ENCODE results near the gene LINC00305.

The LINC00305 gene

GRCh38 chr18:64111950-64112349, 36.9 kb downstream of the LINC00305 start:
- no peak for DNase-seq

DNA sequence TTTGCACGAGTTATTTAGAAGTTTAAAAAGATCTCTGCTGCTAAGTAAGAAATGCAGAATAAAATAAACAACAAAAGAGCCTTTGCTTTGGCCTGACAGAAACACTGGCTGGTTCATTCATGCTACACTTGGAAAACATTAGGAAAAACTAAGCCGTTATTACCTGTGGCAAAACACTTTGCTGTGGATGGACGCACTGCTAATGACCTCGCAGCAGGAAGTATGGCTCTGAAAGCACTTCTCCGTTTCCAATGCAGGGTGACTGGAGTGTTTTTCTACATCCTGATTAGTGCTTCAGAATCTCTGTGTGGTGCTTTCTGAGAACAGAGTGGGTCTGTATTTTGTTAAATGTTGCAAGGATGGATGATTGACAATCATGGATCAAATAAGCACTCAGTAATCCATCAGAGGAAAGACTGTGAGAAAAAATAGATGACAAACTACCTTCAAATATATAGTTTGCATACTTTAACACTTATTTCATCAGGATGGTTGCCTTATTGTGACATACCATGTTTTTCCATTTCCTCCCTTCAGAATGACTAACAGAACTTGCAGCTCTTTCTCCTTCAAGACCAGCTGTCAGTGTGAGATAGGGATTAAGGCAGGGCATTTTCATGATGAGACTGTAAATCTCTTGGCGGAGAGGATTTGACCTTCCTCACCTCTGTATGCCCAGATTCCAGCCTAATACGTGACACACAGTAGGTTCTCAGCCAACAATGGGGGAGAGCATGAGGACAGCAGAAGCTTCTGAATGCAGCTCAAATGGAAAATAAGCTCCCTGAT, 38.0 kb downstream of the LINC00305 start:
- no peak for DNase-seq

DNA sequence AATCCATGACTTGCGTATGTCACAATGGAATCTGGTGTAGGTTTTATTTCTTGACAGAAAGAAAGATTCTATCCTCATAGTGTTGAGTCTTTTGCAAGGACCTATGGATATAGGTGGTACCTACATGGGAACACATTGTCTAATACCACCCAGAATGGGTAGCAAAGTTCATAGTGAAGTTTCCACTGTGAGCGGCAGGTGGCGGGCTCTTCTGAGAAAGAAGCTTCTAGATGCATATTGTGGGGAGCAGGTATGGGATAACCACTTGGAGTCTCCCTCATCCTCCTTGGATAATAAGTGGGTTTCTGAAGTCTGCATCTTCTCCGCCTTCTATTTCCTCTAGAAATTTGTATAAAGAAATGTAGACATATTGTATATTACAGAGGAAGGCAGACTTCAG, 44.9 kb downstream of the LINC00305 start:
- no peak for DNase-seq

- DNase-seq: no peak
These were observed 48.6 kb downstream of the LINC00305 start for GRCh38 chr18:64100116-64100922.

DNA sequence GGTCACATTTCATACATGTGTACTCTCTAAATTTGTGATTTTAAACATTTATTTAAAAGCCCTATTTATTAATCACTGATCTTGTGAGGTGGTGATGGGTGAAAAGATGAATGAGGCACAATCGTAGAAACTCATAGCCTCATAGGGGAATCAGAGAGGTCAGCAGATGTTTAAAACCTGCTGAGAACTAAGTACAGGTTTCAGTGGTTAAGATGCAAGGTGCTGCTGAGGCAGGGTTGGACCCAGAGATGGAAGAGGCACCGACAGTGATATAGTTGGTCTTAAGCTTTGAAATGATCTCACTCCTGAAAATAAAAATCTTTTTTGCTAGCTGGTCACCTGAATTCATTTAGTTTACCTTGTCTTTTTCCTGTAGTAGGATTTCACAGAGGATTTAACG, 49.6 kb downstream of the LINC00305 start:
- DNase-seq: no peak

DNA sequence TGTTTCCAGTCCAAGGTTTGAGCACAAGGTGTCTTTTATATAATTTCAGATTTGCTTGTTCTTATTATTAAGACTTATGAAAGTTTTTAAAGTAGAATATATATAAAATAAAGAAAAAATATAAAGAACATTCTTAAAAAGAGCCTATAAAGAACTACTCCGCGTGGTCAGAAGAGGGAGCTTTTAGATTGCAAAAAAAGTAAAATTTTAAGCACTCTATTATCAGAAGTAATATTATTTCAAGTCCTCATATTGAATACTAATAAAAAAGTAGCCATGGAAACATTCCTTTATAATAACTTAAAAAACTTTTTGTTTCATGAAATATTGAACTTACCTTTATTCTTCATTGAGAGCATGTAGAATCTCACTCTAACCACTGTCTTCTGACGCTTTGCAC, 51.4 kb downstream of the LINC00305 start:
- no peak for DNase-seq

DNA sequence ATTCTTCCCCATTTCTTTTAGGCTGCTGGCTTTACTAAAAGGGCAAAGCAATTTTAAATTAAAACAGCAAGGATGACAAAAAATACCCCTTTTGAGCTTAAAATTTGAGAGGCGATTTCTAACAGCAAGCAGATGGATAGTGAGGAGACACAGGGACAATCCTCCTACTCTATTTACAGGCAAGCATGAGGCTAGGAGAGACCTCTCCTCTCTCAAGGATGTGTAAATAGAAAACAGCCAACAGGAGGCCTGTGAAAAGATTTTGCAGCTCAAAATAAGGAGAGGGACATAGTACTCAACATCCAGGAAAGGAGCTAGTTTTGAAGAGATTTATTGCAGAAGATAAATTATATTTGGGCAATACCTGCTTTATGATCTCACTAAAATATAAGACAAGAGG, 53.8 kb downstream of the LINC00305 start:
- DNase-seq: no peak

DNA sequence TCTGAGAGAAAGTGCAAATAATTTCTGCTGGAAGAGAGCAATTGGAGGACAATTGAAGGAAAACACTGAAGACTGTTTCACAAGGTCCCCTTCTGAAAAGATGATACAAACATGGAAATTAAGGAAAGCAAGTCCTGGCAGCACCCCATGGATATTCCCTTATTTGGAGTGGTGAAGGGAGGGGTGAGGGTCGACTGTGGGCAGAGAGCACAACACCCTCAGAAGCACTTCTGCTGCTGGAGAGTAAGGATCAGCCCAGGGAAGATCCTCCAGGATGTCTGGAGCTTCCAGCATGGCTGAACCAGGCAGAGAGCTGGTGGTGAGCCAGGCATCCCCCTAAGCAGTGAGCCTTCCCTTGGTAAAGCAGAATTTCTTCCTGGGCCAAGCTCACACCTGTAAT, 54.7 kb downstream of the LINC00305 start:
- DNase-seq: no peak

GRCh38 chr18:64091526-64091925, 57.4 kb downstream of the LINC00305 start:
- no peak for DNase-seq

GRCh38 chr18:64090876-64091275, 58.0 kb downstream of the LINC00305 start:
- DNase-seq: no peak

GRCh38 chr18:64083916-64084315, 65.0 kb downstream of the LINC00305 start:
- no peak for DNase-seq

DNA sequence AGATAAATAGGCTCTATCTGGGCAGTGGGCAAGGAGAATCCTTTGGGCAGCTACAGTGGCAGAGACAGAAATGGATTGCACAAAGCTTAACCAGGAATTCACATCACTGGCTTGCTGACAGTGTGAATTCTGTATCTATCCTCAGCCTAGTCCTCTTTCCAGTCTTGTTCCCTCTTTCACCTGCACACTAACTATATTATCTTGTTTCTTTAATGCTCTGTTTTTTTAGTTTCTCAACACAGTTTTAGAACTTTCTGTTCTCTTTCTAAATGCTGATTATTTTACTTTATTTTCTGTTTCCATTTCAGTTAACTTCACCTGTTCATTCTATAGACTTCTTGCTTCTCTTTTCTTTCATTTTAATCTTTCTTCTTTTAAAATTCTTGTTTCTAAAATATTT, 66.4 kb downstream of the LINC00305 start:
- DNase-seq: no peak

- no peak for DNase-seq
These were observed 66.8 kb downstream of the LINC00305 start for GRCh38 chr18:64082054-64082453.

- DNase-seq: no peak
These were observed 74.9 kb downstream of the LINC00305 start for GRCh38 chr18:64073971-64074370.

DNA sequence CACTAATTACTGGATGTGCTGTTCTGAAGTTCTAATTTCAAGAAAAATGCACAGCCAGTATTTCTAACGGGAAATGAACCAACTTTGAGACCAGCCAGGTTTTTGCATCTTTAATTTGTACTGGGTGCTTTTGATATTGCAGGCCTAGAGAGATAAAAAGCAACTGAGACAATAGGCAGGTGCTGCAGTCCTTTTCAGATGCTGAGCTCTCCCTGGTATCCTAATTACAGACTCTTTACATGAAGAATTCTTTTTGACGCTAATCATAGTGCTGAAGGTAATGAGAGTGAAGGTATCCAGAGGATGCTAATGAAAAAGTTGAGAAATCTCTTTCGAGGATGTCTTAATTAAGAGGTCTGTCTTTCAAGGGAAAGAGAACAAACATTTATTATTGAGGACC, 93.9 kb downstream of the LINC00305 start:
- DNase-seq: no peak

DNA sequence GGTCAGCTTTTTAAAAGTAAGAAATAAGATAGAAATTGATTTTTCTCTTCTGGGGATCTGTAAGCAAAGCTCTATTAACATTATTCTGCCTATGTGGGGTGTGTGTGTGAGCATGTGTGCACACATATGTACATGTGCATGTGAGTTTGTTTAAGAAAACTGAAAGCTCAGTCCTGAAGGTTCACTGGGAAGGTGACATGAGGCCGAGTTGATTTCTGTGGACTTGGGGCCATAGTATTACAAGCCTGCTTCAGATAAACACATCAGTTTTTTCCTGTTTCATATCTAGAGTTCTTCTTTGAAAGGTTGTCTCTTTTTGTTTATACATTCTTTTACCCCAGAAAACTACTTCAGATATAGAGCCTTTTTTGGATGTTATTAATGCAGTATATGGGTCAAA, 95.6 kb downstream of the LINC00305 start:
- DNase-seq: no peak

GRCh38 chr18:64052772-64053171, 96.1 kb downstream of the LINC00305 start:
- DNase-seq: no peak

DNA sequence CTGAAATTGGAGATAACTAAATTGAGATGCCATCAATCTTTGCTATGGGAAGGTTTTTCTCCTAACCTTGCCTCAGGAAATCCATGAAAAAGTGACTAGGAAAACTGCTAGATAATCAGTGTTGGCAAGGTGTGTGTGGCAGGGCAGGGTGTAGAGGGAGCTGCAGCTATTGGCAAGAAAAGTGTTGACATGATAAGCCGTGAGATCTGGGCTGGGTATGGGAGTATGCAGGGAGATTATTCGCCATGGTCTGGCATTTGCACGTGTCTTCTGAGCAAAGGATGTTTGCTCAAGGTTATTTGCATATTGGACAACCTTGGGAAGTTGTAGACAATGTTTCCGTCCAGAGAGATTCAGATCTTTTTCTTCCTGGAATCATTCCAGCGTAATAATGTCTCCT, 104.3 kb downstream of the LINC00305 start:
- DNase-seq: no peak

DNA sequence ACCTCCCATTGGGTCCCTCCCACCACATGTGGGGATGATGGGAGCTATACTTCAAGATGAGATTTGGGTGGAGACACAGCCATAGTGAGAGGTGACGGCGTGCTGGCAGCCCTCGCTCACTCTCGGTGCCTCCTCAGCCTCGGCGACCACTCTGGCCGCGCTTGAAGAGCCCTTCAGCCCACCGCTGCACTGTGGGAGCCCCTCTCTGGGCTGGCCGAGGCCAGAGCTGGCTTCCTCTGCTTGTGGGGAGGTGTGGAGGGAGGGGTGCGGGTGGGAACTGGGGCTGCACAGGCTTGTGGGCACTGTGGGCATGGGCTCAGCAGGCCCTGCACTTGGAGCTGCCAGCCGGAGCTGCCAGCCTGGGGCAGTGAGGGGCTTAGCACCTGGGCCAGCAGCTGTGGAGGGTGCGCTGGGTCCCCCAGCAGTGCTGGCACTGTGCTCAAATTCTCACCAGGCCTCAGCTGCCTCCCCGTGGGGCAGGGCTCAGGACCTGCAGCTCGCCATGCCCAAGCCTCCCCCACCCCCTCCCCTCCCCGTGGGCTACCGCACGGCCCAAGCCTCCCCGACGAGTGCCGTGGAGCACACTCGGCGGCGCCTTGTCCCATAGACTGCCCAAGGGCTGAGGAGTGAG, 106.0 kb downstream of the LINC00305 start:
- DNase-seq: no peak

GRCh38 chr18:64037812-64038414, 111.0 kb downstream of the LINC00305 start:
- no peak for DNase-seq

- no peak for DNase-seq
These were observed 116.6 kb downstream of the LINC00305 start for GRCh38 chr18:64032312-64032711.

DNA sequence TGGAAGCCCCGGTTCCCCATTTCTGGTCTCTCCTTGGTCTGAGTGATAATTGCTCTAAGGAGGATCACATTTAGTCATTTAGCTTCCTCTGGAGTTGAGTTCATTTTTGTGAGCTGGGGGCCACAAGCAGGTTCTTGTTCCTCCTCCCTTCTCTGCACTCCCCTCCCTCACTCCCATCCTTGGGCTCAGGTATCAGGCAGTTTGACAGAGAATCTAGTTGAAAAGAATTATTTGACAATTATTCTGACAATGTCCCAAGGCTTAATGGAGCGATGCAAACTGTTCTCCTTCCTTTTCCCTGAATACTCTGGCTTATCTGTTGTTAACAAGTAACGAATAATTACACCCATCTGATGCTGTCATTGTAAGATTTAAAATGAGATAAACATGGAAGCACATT, 117.5 kb downstream of the LINC00305 start:
- no peak for DNase-seq
